ENCODE data around the gene GPC3.

DNA sequence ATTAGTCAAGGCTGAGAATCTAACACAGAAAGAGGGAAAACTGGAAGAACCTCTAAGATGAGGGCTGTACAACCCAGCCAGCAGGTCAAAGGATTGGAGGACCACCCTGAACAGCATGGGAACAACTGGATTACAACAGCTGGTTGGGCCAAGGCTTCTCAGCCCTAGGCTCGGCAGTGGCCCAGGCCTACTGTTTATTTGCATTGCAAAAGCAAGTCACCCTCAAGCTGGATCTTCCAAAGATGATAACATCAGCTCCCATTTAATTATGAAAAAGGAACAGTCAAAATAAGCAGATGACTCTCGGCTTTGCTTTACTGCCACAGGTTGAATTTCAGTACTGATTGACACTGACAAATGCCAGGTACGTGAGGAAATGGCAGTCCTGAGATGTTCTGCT, 61.8 kb downstream of the GPC3 start:
- TF ChIP-seq POLR2AphosphoS5 (IDR thresholded peaks at IDR 0.05; ENCODE audit: low read depth, low read length), result no peak
- TF ChIP-seq CEBPB (IDR thresholded peaks at IDR 0.05; ENCODE audit: low read depth), result no peak
- TF ChIP-seq, protein P1, sequence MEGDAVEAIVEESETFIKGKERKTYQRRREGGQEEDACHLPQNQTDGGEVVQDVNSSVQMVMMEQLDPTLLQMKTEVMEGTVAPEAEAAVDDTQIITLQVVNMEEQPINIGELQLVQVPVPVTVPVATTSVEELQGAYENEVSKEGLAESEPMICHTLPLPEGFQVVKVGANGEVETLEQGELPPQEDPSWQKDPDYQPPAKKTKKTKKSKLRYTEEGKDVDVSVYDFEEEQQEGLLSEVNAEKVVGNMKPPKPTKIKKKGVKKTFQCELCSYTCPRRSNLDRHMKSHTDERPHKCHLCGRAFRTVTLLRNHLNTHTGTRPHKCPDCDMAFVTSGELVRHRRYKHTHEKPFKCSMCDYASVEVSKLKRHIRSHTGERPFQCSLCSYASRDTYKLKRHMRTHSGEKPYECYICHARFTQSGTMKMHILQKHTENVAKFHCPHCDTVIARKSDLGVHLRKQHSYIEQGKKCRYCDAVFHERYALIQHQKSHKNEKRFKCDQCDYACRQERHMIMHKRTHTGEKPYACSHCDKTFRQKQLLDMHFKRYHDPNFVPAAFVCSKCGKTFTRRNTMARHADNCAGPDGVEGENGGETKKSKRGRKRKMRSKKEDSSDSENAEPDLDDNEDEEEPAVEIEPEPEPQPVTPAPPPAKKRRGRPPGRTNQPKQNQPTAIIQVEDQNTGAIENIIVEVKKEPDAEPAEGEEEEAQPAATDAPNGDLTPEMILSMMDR (IDR thresholded peaks at IDR 0.05 in 2 of 3, conservative IDR thresholded peaks at IDR 0.05 in 1 of 3; ENCODE audit: borderline replicate concordance in 1 of 3, insufficient read depth in 1 of 3, low read depth in 2 of 3, low read length in 2 of 3), result no peak
- TF ChIP-seq, protein P2, sequence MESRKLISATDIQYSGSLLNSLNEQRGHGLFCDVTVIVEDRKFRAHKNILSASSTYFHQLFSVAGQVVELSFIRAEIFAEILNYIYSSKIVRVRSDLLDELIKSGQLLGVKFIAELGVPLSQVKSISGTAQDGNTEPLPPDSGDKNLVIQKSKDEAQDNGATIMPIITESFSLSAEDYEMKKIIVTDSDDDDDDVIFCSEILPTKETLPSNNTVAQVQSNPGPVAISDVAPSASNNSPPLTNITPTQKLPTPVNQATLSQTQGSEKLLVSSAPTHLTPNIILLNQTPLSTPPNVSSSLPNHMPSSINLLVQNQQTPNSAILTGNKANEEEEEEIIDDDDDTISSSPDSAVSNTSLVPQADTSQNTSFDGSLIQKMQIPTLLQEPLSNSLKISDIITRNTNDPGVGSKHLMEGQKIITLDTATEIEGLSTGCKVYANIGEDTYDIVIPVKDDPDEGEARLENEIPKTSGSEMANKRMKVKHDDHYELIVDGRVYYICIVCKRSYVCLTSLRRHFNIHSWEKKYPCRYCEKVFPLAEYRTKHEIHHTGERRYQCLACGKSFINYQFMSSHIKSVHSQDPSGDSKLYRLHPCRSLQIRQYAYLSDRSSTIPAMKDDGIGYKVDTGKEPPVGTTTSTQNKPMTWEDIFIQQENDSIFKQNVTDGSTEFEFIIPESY (IDR thresholded peaks at IDR 0.05; ENCODE audit: extremely low read depth, insufficient replicate concordance, low read length), result no peak
- TF ChIP-seq SRF (IDR thresholded peaks at IDR 0.05; ENCODE audit: low read depth), result no peak
- no peak for TF ChIP-seq YY1 (IDR thresholded peaks at IDR 0.05; ENCODE audit: extremely low read depth, insufficient replicate concordance, low read depth, low read length)
- no peak for TF ChIP-seq POLR2A (IDR thresholded peaks at IDR 0.05; ENCODE audit: borderline replicate concordance, extremely low read depth, insufficient read depth, insufficient read length)
- TF ChIP-seq SP1 (IDR thresholded peaks at IDR 0.05; ENCODE audit: low read depth), result no peak
- TF ChIP-seq EZH2 (IDR thresholded peaks at IDR 0.05), result no peak
- TF ChIP-seq, protein P3, sequence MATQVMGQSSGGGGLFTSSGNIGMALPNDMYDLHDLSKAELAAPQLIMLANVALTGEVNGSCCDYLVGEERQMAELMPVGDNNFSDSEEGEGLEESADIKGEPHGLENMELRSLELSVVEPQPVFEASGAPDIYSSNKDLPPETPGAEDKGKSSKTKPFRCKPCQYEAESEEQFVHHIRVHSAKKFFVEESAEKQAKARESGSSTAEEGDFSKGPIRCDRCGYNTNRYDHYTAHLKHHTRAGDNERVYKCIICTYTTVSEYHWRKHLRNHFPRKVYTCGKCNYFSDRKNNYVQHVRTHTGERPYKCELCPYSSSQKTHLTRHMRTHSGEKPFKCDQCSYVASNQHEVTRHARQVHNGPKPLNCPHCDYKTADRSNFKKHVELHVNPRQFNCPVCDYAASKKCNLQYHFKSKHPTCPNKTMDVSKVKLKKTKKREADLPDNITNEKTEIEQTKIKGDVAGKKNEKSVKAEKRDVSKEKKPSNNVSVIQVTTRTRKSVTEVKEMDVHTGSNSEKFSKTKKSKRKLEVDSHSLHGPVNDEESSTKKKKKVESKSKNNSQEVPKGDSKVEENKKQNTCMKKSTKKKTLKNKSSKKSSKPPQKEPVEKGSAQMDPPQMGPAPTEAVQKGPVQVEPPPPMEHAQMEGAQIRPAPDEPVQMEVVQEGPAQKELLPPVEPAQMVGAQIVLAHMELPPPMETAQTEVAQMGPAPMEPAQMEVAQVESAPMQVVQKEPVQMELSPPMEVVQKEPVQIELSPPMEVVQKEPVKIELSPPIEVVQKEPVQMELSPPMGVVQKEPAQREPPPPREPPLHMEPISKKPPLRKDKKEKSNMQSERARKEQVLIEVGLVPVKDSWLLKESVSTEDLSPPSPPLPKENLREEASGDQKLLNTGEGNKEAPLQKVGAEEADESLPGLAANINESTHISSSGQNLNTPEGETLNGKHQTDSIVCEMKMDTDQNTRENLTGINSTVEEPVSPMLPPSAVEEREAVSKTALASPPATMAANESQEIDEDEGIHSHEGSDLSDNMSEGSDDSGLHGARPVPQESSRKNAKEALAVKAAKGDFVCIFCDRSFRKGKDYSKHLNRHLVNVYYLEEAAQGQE (IDR thresholded peaks at IDR 0.05; ENCODE audit: low read depth), result no peak
- TF ChIP-seq ZNF274 (IDR thresholded peaks at IDR 0.05; ENCODE audit: low read depth, low read length), result no peak
- TF ChIP-seq ELF1 (IDR thresholded peaks at IDR 0.05; ENCODE audit: borderline replicate concordance, low read depth), result no peak
